HG03045 (cell line): Measurements from ENCODE around the gene RHBDF2.
A peak's percentile ranks its signal among the peaks of the same experiment; 100 is the strongest.

Experiments used
- ATAC-seq: cut with Tn5 transposase; IDR thresholded peaks from one replicate; pipeline ENCODE4 v1.9.1; 2021; ENCODE audit warnings: mild to moderate bottlenecking, moderate library complexity; ENCODE audit not compliant: unreplicated experiment

Gene RHBDF2

GRCh38 chr17:76502341-76503211 lies 1.4 kb upstream of the RHBDF2 start:
- ATAC-seq: no peak

- no peak for ATAC-seq
Observed at GRCh38 chr17:76501827-76502307, 644 bp upstream of the RHBDF2 start.

GRCh38 chr17:76500747-76501017 lies 541 bp downstream of the RHBDF2 start:
- no peak for ATAC-seq

- ATAC-seq: no peak
Observed at GRCh38 chr17:76500074-76500746, 1.0 kb downstream of the RHBDF2 start.

- no peak for ATAC-seq
Observed at GRCh38 chr17:76499267-76499667, 2.0 kb downstream of the RHBDF2 start.

GRCh38 chr17:76498876-76499251 lies 2.4 kb downstream of the RHBDF2 start:
- ATAC-seq: no peak

GRCh38 chr17:76497979-76498875 lies 3.0 kb downstream of the RHBDF2 start:
- ATAC-seq: no peak

- ATAC-seq: no peak
Observed at GRCh38 chr17:76497699-76497978, 3.6 kb downstream of the RHBDF2 start.

- ATAC-seq: no peak
Observed at GRCh38 chr17:76496464-76496863, 4.8 kb downstream of the RHBDF2 start.

GRCh38 chr17:76495663-76496400 lies 5.4 kb downstream of the RHBDF2 start:
- no peak for ATAC-seq

- ATAC-seq: peak; percentile 11
Observed at GRCh38 chr17:76493505-76494167, 7.6 kb downstream of the RHBDF2 start.

GRCh38 chr17:76492989-76493501 lies 8.2 kb downstream of the RHBDF2 start:
- peak; percentile 29 for ATAC-seq

- ATAC-seq: peak; percentile 43
Observed at GRCh38 chr17:76492123-76492988, 8.9 kb downstream of the RHBDF2 start.

GRCh38 chr17:76491271-76492122 lies 9.7 kb downstream of the RHBDF2 start:
- peak; percentile 1 for ATAC-seq

GRCh38 chr17:76490112-76490710 lies 11.0 kb downstream of the RHBDF2 start:
- no peak for ATAC-seq

- no peak for ATAC-seq
Observed at GRCh38 chr17:76487451-76488192, 13.6 kb downstream of the RHBDF2 start.

GRCh38 chr17:76485569-76485968 lies 15.7 kb downstream of the RHBDF2 start:
- no peak for ATAC-seq
